H9 (cell line): ENCODE data around the gene COX10. TPM values are rescaled to one million over a fixed set of nuclear protein-coding genes. Genes with fewer than 3 reads are reported as not detected.
"Not testable (repeated sequence)": the region's sequence is repeated elsewhere in the genome, so short reads cannot be mapped to it uniquely, and the experiment has no call there.

ENCODE experiments used
- DNase-seq: peaks from one replicate; pipeline ENCODE4 v3.0.0-alpha.2; 2017
- H2AFZ ChIP-seq: one replicate; pipeline ENCODE4 v1.6.1; 2013; ENCODE audit warnings: mild to moderate bottlenecking, low read length, control low read depth, moderate library complexity
- H2AK5ac ChIP-seq: 2 replicates; pipeline ENCODE4 v1.6.1; 2013; ENCODE audit warnings: low read length, control low read depth, mixed read lengths; ENCODE audit not compliant: insufficient read length
- H2BK120ac ChIP-seq: one replicate; pipeline ENCODE4 v1.6.1; 2013; ENCODE audit warnings: low read depth, mild to moderate bottlenecking, low read length, control low read depth, inconsistent platforms; ENCODE audit not compliant: poor library complexity, severe bottlenecking
- H2BK12ac ChIP-seq: 2 replicates; pipeline ENCODE4 v1.6.1; 2013; ENCODE audit warnings: low read length, control low read depth, mixed read lengths, low read depth; ENCODE audit not compliant: insufficient read length
- H2BK15ac ChIP-seq: 2 replicates; pipeline ENCODE4 v1.6.1; 2013; ENCODE audit warnings: low read depth, low read length, control low read depth
- H2BK20ac ChIP-seq: one replicate; pipeline ENCODE4 v1.6.1; 2013; ENCODE audit warnings: low read depth, mild to moderate bottlenecking, low read length, control low read depth, inconsistent platforms; ENCODE audit not compliant: poor library complexity, severe bottlenecking
- H2BK5ac ChIP-seq: 2 replicates; pipeline ENCODE4 v1.6.1; 2013; ENCODE audit warnings: low read length, control low read depth, mixed read lengths; ENCODE audit not compliant: insufficient read length
- H3K14ac ChIP-seq: 2 replicates; pipeline ENCODE4 v1.6.1; 2013; ENCODE audit warnings: low read length, control low read depth; ENCODE audit not compliant: insufficient read depth
- H3K18ac ChIP-seq: 2 replicates; pipeline ENCODE4 v1.6.1; 2013; ENCODE audit warnings: low read depth, mild to moderate bottlenecking, mixed read lengths, low read length, control low read depth; ENCODE audit not compliant: insufficient read length
- H3K23ac ChIP-seq: 2 replicates; pipeline ENCODE4 v1.6.1; 2013; ENCODE audit warnings: low read length, control low read depth, mixed read lengths, low read depth; ENCODE audit not compliant: insufficient read length
- H3K23me2 ChIP-seq: 2 replicates; pipeline ENCODE4 v1.6.1; 2013; ENCODE audit warnings: low read depth, mild to moderate bottlenecking, mixed read lengths, low read length, control low read depth; ENCODE audit not compliant: insufficient read length, poor library complexity, severe bottlenecking
- H3K27ac ChIP-seq: 2 replicates; pipeline ENCODE4 v1.5.1; 2013; ENCODE audit warnings: low read length, control low read depth, mixed read lengths, low read depth; ENCODE audit not compliant: insufficient read length
- H3K27me3 ChIP-seq: 2 replicates; pipeline ENCODE4 v1.6.1; 2013; ENCODE audit warnings: low read length, control low read depth, inconsistent platforms; ENCODE audit not compliant: insufficient read depth
- H3K4ac ChIP-seq: 2 replicates; pipeline ENCODE4 v1.6.1; 2013; ENCODE audit warnings: low read depth, mild to moderate bottlenecking, control low read depth, inconsistent platforms, low read length, moderate library complexity
- H3K4me1 ChIP-seq: 2 replicates; pipeline ENCODE4 v1.6.1; 2013; ENCODE audit warnings: low read length, control low read depth, inconsistent platforms; ENCODE audit not compliant: insufficient read depth
- H3K4me2 ChIP-seq: 2 replicates; pipeline ENCODE4 v1.6.1; 2013; ENCODE audit warnings: low read length, control low read depth, mixed read lengths; ENCODE audit not compliant: insufficient read length, insufficient read depth
- H3K56ac ChIP-seq: 2 replicates; pipeline ENCODE4 v1.6.1; 2013; ENCODE audit warnings: low read depth, mild to moderate bottlenecking, mixed read lengths, low read length, control low read depth; ENCODE audit not compliant: insufficient read length
- H3K79me1 ChIP-seq: 2 replicates; pipeline ENCODE4 v1.6.1; 2013; ENCODE audit warnings: low read depth, mild to moderate bottlenecking, moderate library complexity, low read length, control low read depth, inconsistent platforms; ENCODE audit not compliant: insufficient read depth, poor library complexity, severe bottlenecking
- H3K79me2 ChIP-seq: 2 replicates; pipeline ENCODE4 v1.6.1; 2013; ENCODE audit warnings: low read length, control low read depth, inconsistent platforms; ENCODE audit not compliant: insufficient read depth
- H3K9ac ChIP-seq: 2 replicates; pipeline ENCODE4 v1.6.1; 2013; ENCODE audit warnings: low read length, control low read depth, mixed read lengths; ENCODE audit not compliant: insufficient read length; ENCODE audit errors: extremely low read depth
- H3K9me3 ChIP-seq: one replicate; pipeline ENCODE4 v1.6.1; 2013; ENCODE audit warnings: low read depth, low read length, inconsistent platforms; ENCODE audit not compliant: control insufficient read depth
- H3T11ph ChIP-seq: one replicate; pipeline ENCODE4 v1.6.1; 2013; ENCODE audit warnings: mild to moderate bottlenecking, low read length, control low read depth, inconsistent platforms
- H4K20me1 ChIP-seq: one replicate; pipeline ENCODE4 v1.6.1; 2013; ENCODE audit not compliant: control insufficient read depth, insufficient read length, insufficient read depth
- H4K5ac ChIP-seq: 2 replicates; pipeline ENCODE4 v1.6.1; 2013; ENCODE audit warnings: low read depth, mild to moderate bottlenecking, mixed read lengths, low read length, control low read depth; ENCODE audit not compliant: insufficient read length
- H4K8ac ChIP-seq: replicated peaks from 2 replicates; pipeline ENCODE4 v1.6.1; 2013; ENCODE audit warnings: low read length, control low read depth, mixed read lengths, low read depth; ENCODE audit not compliant: insufficient read length
- H4K91ac ChIP-seq: 2 replicates; pipeline ENCODE4 v1.6.1; 2013; ENCODE audit warnings: low read depth, mild to moderate bottlenecking, moderate library complexity, mixed read lengths, low read length, control low read depth; ENCODE audit not compliant: insufficient read length
- H3K27ac Mint-ChIP-seq, 3 experiments: 2 replicates in 2 of 3; 3 replicates in 1 of 3; pipeline ENCODE4 v1.8.0; 2020 to 2021; ENCODE audit warnings: mixed read lengths in 3 of 3, mild to moderate bottlenecking in 1 of 3, moderate library complexity in 1 of 3
- H3K27me3 Mint-ChIP-seq: 2 replicates; pipeline ENCODE4 v1.8.0; 2021; ENCODE audit warnings: low read depth, mild to moderate bottlenecking, moderate library complexity, mixed read lengths
- H3K36me3 Mint-ChIP-seq, 3 experiments: 2 replicates in 2 of 3; 3 replicates in 1 of 3; pipeline ENCODE4 v1.8.0; 2020 to 2021; ENCODE audit warnings: low read depth in 3 of 3, mixed read lengths in 3 of 3; ENCODE audit not compliant: insufficient read depth in 1 of 3
- H3K4me1 Mint-ChIP-seq, 2 experiments: 2 replicates each; pipeline ENCODE4 v1.8.0; 2020; ENCODE audit warnings: mixed read lengths in 2 of 2
- H3K4me3 Mint-ChIP-seq, 2 experiments: 2 replicates in 1 of 2; 3 replicates in 1 of 2; pipeline ENCODE4 v1.8.0; 2020 to 2021; ENCODE audit warnings: mild to moderate bottlenecking in 2 of 2, mixed read lengths in 2 of 2, moderate library complexity in 1 of 2
- H3K9me3 Mint-ChIP-seq, 2 experiments: 2 replicates in 1 of 2; 3 replicates in 1 of 2; pipeline ENCODE4 v1.8.0; 2020; ENCODE audit warnings: mild to moderate bottlenecking in 2 of 2, mixed read lengths in 2 of 2, moderate library complexity in 1 of 2
- WGBS: extraction: QIAGEN DNeasy Blood & Tissue Kit; methylation state at CpG from one replicate; pipeline ENCODE4 v1.1.7; 2013; ENCODE audit warnings: missing lambda C conversion rate, low lambda C conversion rate, mixed read lengths; ENCODE audit not compliant: insufficient read length; ENCODE audit errors: extremely low coverage; 5-methylcytosine and 5-hydroxymethylcytosine counted together
- total RNA-seq: library from RNA; stranded (reverse); gene quantifications from 2 replicates; pipeline ENCODE4 v1.2.1, GENCODE V29; 2021
- TF ChIP-seq, protein P1 (sequence below): fragments of 200-600 bp; sonication (generic); conservative IDR thresholded peaks from 3 replicates; pipeline ENCODE4 v1.8.0; 2021; ENCODE audit warnings: antibody characterized with exemption, mild to moderate bottlenecking

Gene COX10
- total RNA-seq, 1 experiment from 2014 or later = 20.6 TPM

DNA sequence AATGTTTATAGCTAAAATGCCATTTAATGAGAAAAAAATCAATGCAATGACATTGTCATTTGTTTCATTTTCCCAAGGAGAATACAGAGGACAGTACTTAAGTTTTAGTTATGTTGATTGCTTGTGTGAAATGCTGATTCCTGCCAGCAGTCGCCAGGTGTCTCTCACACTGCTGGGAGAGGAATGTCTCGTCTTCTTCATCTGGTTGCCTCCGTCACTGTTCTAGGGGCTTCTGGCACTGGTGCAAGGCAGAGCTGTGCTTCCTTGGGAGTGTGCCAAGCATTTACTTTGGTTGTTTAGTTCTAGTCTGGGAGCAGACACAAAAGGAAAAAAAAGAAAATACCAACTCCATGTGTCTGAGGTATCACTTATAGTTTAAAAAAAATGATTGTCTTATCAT is 107.7 kb downstream of the COX10 start:
- H2BK12ac ChIP-seq = not testable (repeated sequence)
- WGBS = no CpG with 5 or more reads among the region's 3 CpGs

GRCh38 chr17:14177801-14178200 is 108.5 kb downstream of the COX10 start:
- H3K4me3 Mint-ChIP-seq, H3K14ac ChIP-seq, H3K36me3 Mint-ChIP-seq, H3K27me3 Mint-ChIP-seq, H4K20me1 ChIP-seq, H3K4ac ChIP-seq, H3K56ac ChIP-seq, H4K8ac ChIP-seq, H2AFZ ChIP-seq, H3K4me2 ChIP-seq, H2AK5ac ChIP-seq, H3K9me3 ChIP-seq, H4K91ac ChIP-seq, H3K9ac ChIP-seq, H4K5ac ChIP-seq, H2BK120ac ChIP-seq, H3K27me3 ChIP-seq, H2BK12ac ChIP-seq, H3K23ac ChIP-seq, H2BK15ac ChIP-seq, H2BK5ac ChIP-seq, H3K18ac ChIP-seq, H3T11ph ChIP-seq, H3K4me1 ChIP-seq, H3K9me3 Mint-ChIP-seq, H2BK20ac ChIP-seq, H3K4me1 Mint-ChIP-seq, DNase-seq, H3K79me2 ChIP-seq, H3K79me1 ChIP-seq, H3K23me2 ChIP-seq, H3K27ac Mint-ChIP-seq, H3K27ac ChIP-seq: not testable (repeated sequence)
- no CpG with 5 or more reads among the region's 4 CpGs for WGBS

More for the DNA sequence above, 107.7 kb downstream of the COX10 start:
- H2BK20ac ChIP-seq, H4K8ac ChIP-seq, H3K4me1 ChIP-seq, H4K20me1 ChIP-seq, H2BK15ac ChIP-seq, H4K5ac ChIP-seq, H3K27me3 Mint-ChIP-seq, H3K23ac ChIP-seq, H3K36me3 Mint-ChIP-seq, H3K27ac ChIP-seq, H3K4me3 Mint-ChIP-seq, H3K27ac Mint-ChIP-seq, H3K79me2 ChIP-seq, H2AK5ac ChIP-seq, H4K91ac ChIP-seq, H3K4me1 Mint-ChIP-seq, H3K9me3 Mint-ChIP-seq, H3K9me3 ChIP-seq, H2BK5ac ChIP-seq, H2BK120ac ChIP-seq, H3K4me2 ChIP-seq, H3T11ph ChIP-seq, H3K14ac ChIP-seq, H3K9ac ChIP-seq, H3K23me2 ChIP-seq, H2AFZ ChIP-seq, H3K4ac ChIP-seq, H3K79me1 ChIP-seq, H3K56ac ChIP-seq, H3K27me3 ChIP-seq, H3K18ac ChIP-seq: not testable (repeated sequence)
- TF ChIP-seq, protein P1, sequence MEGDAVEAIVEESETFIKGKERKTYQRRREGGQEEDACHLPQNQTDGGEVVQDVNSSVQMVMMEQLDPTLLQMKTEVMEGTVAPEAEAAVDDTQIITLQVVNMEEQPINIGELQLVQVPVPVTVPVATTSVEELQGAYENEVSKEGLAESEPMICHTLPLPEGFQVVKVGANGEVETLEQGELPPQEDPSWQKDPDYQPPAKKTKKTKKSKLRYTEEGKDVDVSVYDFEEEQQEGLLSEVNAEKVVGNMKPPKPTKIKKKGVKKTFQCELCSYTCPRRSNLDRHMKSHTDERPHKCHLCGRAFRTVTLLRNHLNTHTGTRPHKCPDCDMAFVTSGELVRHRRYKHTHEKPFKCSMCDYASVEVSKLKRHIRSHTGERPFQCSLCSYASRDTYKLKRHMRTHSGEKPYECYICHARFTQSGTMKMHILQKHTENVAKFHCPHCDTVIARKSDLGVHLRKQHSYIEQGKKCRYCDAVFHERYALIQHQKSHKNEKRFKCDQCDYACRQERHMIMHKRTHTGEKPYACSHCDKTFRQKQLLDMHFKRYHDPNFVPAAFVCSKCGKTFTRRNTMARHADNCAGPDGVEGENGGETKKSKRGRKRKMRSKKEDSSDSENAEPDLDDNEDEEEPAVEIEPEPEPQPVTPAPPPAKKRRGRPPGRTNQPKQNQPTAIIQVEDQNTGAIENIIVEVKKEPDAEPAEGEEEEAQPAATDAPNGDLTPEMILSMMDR = peak; percentile 25; the same call in 2 of the 3 replicates
- peak; percentile 63 for DNase-seq
